Fibroblast of the conjunctiva (primary cell): ENCODE measurements around the gene TBC1D9B.
"Not testable (repeated sequence)": the region's sequence is repeated elsewhere in the genome, so short reads cannot be mapped to it uniquely, and the experiment has no call there.

Experiments used
- DNase-seq: peaks from one replicate; pipeline ENCODE4 v3.0.0-alpha.2; 2010; ENCODE audit warnings: low read depth

The TBC1D9B gene

DNA sequence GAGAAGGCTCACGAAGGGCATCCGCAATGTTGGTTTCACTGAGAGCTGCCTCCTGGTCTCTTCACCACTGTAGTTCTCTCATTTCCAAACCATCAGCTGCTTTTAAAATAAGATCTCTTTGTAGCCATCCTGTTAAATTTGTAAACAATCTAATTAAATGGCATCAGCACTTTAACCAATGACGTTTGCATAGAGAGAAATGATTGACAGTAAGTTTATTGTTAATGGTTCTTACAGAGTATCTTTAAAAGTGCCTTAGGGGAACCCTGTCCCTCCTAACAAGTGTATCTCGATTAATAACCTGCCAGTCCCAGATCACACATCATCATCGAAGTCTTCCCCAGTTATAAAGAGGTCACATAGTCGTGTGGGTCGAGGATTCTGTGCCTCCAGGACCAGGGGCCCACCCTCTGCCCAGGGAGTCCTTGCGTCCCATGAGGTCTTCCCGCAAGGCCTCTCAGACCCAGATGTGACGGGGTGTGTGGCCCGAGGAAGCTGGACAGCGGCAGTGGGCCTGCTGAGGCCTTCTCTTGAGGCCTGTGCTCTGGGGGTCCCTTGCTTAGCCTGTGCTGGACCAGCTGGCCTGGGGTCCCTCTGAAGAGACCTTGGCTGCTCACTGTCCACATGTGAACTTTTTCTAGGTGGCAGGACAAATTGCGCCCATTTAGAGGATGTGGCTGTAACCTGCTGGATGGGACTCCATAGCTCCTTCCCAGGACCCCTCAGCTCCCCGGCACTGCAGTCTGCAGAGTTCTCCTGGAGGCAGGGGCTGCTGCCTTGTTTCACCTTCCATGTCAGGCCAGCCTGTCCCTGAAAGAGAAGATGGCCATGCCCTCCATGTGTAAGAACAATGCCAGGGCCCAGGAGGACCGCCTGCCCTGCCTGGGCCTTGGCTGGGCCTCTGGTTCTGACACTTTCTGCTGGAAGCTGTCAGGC, 70.4 kb downstream of the TBC1D9B start:
- no peak for DNase-seq

DNA sequence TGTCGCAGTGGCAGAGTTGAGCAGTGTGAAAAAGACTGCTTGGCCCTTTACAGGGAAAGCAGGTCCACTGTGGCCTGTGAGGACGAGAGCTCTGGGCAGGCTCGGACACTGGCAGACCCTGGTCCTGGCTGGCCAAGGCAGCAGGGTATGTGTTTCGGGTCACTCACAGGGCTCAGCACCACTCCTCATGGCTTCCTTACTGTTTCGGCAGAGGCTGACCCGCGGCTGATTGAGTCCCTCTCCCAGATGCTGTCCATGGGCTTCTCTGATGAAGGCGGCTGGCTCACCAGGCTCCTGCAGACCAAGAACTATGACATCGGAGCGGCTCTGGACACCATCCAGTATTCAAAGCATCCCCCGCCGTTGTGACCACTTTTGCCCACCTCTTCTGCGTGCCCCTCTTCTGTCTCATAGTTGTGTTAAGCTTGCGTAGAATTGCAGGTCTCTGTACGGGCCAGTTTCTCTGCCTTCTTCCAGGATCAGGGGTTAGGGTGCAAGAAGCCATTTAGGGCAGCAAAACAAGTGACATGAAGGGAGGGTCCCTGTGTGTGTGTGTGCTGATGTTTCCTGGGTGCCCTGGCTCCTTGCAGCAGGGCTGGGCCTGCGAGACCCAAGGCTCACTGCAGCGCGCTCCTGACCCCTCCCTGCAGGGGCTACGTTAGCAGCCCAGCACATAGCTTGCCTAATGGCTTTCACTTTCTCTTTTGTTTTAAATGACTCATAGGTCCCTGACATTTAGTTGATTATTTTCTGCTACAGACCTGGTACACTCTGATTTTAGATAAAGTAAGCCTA, 71.3 kb downstream of the TBC1D9B start:
- no peak for DNase-seq

DNA sequence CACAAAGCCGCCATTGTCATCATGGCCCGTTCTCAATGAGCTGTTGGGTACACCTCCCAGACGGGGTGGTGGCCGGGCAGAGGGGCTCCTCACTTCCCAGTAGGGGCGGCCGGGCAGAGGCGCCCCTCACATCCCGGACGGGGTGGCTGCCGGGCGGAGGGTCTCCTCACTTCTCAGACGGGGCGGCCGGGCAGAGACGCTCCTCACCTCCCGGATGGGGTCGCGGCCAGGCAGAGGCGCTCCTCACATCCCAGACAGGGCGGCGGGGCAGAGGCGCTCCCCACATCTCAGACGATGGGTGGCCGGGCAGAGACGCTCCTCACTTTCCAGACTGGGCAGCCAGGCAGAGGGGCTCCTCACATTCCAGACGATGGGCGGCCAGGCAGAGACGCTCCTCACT, 72.8 kb downstream of the TBC1D9B start:
- DNase-seq, result not testable (repeated sequence)

DNA sequence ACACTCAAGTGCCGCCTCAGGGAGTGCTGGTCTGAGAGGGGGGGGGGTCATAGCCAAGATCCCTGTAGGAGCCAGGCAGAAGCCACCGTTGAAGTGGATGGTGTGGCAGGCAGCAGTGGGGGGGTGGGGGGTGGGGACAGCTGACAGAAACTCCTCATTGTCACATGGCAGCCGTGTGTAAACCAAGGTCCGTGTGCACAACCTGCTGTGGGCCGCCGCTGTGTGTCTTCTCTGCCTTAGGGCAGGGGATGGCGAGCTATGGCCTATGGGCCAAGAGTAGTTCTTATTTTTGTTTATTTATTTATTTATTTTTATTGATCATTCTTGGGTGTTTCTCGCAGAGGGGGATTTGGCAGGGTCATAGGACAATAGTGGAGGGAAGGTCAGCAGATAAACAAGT, 73.6 kb downstream of the TBC1D9B start:
- no peak for DNase-seq

DNA sequence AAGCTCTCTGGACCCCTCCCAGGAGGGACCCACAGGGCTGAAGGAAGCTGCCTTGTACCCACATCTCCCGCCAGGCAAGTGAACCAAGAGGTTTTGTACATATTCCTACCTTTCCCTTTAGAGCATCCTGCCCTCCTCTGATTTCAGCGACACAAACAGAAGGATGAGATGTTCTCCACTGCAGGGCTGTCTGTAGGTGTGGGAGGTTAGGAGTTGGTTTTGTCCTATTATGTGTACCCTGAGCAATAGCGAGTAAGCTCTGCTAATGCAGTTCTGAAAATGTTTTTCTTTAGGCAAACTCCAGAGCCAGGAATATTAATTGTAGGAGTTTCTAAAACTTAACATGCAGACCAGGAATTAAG, 74.0 kb downstream of the TBC1D9B start:
- no peak for DNase-seq

DNA sequence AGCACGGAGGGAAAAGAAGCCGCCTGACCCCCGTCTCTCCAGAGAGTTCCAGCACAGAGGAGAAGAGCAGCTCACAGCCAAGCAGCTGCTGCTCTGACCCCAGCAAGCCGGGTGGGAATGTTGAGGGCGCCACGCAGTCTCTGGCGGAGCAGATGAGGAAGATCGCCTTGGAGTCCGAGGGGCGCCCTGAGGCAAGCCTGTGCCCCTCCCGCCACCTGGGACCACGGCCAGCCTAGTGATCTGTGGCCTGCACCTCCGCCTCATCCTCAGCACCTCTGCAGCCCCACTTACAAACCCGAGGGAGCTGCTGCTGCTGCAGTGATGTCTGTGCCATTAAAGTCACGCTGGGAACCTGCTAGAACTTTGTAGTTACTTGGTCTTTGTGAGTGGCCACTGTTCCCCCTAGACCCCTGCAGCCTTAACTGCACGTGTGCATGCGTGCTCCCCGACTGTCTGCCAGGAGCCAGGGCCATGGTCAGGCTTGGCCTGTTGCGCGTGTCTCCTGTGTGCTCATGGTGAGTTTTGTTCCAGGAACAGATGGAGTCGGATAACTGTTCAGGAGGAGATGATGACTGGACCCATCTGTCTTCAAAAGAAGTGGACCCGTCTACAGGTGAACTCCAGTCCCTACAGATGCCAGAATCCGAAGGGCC, 74.5 kb downstream of the TBC1D9B start:
- no peak for DNase-seq

DNA sequence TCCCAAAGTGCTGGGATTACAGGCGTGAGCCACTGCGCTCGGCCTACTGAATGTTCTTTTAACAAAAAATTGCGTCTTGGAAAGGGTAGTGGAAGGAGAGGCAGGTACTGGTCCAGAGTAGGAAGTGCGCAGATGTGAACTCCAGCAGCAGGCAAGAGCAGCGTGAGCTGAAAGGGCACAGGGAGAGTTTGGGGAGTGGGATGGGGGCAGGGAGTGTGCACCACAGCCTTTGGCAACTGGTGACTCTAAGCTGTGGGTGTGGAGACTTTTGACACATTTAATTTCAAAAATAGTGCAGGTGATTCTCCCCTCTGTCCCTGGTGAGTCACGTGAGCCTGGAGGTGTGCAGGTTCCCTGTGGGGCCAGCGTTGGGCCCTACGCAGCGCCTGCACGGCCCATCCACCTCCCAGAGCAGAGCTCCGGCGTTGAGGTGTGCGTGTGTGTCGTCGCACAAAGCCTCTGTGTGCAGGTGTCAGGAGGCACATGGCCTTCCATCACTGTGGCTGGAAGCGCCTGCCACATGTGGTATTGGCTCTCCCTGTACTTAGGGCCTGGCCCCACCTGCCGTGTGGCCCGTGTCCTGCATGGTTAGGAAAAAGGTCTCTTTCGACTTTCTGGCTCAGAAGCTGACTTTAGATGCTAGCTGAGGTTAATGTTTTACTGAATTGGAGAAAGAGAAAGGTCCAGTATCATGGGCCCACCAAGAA, 75.5 kb downstream of the TBC1D9B start:
- DNase-seq, result no peak

DNA sequence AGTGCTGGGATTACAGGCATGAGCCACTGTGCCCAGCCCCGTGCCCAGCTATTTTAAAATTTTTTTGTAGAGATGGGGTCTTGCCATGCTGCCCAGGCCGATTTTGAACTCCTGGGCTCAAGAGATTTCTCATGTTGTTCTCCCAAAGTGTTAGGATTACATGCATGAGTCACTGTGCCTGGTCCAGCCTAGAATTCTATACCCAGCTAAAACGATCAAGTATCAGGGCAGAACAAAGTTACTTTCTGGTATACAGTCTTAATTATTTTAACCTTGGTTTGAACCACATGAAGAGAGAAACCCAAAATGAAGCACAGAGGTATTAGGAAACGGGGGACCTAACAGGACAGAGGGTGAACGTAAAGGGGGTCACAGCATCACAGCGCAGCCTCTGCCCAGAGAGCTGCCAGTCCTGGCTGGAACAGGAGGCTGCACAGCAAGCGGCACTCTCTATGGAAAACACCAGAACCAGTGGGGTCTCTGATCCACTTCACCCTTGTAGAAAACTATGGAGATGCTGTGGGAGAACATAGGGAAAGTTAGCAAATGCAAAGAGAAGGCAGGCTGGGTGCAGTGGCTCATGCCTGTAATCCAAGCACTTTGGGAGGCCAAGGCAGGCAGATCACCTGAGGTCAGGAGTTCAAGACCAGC, 76.8 kb downstream of the TBC1D9B start:
- DNase-seq, result no peak

DNA sequence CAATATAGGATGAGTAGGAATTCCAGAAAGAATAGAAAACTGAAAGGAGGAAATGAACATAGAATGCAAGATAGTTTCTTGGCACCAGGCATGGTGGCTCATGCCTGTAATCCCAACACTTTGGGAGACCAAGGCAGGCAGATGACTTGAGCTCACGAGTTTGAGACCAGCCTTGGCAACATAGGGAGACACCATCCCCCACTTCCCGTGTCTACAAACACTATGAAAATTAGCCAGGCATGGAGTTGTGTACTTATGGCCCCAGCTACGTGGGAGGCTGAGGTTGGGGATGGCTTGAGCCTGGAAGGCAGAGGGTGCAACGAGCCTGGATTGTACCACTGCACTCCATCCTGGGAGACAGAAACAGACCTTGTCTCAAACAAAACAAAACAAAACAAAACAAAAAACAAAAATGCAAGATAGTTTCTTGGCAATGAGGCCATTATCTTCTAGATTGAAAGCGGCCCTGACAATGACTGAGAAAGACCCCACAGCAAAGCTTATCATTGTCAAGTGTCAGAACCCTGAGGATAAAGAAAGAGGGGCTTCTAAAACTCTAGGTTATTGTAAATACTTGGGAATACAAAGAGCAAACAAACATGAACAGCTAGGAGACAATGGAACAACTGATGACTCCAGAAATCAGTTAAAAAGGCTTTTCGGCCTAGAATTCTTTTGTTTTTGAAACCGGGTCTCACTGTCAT, 77.8 kb downstream of the TBC1D9B start:
- no peak for DNase-seq

DNA sequence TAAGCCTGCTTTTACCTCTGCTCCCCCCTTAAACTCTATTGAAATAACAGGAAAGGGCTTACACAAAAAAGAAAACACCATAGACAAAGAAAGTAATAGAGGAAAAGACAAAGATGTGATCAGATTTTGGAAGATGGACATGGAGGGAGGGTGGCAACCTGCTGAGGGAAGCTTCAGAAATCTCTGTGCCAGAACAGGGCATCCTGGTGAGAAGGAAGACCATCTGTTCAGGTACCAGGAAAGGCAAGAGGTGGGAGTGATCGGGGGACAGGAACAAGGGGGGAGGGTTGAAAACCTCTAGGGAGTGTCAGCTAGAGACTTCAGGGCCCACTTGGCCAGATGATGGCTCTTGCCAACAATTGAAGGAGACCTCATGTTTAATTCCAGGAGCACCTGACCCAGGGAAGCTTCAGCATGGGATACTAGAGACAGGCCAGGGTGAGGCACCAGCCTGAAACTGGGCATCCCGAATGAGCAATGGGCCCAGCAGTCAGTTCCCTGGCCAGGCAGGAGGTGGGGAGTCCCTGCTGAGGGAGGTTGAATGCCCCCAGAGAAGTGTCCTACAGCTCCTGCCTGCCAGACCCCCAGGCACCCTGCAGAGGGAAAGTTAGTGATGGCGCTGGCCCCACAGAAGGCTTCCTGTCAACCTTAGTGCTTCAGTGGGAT, 78.8 kb downstream of the TBC1D9B start:
- no peak for DNase-seq

DNA sequence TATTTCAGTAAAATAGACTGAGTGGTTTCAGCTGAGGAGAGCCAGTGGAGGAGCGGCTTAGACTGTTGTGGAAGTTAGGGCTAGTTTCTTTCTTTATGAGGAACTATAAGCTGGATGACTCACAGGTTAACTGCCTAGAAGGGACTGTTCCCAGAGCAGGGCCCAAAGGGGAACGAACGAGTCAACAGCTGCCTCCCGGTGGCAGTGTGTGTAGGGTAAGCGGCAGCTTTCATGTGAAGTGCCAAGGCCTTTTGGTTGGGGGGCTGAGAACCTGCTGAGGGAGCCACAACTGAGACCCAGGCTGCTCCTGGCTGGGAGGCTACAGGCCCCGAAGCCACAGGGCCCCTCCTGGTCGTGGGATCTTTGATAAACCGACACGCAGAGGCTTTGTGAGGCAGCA, 80.0 kb downstream of the TBC1D9B start:
- DNase-seq, result no peak

DNA sequence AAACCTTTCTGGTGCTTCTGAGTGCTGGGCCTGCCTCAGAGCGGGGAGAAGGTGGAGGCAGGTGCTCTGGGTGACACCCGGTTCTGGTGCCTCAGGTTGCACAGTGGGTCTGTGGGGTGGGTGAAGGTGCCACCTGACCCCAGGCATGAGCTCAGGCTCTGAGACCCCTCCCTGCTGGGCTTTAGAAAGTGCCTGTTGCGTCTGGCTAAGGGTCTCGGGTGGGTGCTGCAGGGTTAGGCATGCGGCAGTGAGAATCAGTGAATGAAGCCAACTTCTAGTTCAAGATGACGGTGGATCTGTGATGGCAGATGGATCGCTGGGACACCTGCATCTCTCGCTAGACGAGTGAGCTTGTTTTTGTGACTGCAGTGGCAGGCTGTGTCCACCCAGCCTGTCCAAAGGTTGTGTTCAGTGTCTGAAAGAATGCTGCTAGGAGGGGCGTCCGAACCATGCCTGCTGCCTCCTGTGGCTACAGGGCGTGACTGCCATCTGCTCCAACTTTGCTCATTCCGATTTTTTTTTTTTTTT, 82.0 kb downstream of the TBC1D9B start:
- DNase-seq, result no peak

DNA sequence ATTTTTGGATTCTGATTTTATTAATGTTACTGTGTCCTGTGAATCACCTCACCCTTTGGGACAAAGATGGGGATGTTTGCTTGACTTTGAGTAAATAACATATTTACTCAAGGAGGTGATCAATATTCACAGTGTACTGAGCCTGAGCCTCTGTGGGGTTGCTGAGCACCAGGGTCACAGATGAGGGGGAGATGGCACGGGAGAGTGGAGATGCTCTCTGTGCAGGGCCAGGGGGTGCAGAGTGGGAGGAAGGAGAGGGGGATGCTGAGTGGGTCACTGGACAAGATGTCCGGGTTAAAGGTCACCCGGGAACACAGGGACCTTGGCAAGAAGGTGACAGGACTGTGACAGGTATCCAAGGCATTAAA, 83.0 kb downstream of the TBC1D9B start:
- no peak for DNase-seq

DNA sequence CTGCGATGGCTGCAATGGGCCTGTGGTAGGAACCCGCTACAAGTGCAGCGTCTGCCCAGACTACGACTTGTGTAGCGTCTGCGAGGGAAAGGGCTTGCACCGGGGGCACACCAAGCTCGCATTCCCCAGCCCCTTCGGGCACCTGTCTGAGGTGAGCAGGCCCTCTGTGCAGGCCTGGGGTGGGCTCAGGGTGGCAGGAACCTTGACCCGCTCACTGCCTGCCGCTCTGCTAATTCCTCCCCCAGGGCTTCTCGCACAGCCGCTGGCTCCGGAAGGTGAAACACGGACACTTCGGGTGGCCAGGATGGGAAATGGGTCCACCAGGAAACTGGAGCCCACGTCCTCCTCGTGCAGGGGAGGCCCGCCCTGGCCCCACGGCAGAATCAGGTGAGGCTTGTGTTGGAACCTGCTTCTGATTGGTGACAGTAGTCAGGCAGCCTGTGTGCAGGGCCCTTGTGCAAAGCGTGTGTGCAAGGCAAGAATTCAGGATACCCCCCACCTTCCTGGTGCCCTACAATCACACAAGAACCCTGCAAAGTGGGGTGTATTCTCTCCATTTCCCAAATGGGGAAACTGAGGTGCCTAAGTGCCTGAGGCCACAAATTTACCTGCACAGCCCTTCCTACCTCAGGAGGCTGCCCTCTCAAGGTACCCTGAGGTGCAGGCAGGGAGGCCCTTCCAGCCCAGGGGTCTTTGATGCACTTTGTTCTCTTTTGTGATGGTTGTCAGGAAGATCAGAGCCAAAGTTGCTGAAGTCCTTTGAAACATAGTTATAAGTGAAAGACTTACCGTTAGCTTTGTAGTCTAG, 83.6 kb downstream of the TBC1D9B start:
- no peak for DNase-seq

DNA sequence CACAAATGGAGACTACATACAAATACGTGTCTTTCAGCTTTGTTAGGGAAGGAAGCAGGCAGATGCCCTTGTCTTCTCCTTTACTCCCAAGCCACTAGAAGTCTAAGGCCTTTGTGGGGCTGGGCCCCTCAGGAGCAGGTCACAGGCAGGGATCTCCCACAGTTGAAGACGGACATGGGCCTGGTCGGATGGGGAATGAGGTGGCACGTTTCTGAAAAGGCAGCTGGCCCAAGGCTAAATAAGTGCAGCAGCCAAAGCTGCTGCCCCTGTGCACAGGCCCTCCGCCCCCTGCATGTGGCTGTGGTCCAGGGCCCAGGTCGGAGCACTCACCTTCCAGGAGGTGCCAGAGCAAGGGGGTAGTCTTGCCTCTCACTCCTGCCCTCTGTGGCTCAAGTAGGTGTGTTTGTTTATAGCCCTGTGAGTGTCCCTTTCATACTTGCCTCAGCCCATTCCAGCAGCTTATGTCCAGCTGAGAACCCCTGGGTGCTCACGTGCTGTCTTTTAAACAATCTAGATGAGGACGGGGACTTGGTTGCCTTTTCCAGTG, 85.2 kb downstream of the TBC1D9B start:
- no peak for DNase-seq

DNA sequence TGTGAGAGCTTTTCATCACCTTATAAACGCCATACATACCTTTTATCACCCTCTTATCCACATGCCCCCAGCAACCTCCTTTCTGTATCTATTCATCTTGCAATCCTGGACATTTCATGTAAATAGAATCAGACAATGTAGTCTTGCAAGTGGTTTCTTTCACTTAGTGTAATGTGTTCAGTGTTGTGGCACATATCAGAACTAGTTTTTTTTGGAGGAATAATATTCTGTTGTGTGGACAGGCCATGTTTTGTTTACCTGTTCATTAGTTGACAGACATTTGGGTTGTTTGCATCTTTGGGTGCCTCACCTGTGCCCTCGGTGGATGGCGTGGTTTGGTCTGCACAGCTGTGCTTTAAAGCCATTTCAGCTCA, 85.7 kb downstream of the TBC1D9B start:
- no peak for DNase-seq

DNA sequence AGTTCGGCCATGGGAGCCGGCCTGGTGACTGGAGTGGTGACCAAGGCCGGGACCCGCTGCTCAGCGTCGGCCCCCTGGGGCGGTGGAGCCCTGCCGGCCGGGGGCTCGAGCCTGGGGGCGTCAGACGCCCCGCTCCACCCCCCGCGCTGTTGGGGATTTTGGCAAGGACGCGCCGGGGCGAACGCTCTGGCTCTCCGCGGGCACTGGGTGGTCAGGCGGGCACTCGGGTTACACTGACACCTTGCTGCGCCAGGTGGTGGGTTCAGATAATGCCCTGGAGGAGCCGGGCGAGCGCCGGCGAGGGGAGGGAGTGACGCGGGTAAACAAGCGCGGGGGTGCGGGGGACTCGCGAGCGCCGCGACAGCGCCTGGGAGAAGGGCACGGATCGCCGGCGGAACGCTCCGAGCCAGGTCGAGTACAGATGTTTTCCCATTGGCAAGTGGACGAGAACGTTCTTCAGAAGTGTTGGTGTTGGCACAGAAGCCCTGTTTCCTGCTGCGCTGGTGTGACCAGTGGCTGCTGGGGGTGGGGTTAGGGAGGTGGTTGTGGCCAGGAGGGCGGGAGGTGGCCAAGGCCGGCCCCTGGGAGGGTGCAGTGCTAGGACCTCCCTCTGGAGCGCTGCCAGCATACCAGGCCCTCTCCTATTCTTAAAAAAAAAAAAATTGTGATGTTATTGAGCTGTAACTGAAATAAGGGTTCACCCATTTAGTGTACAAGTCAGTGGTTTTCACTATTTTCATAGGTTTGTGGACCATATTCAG, 86.2 kb downstream of the TBC1D9B start:
- peak; percentile 97 for DNase-seq
